GM18868 (cell line): Measurements from ENCODE around the gene ETFRF1.

ENCODE experiments used
- ATAC-seq: cut with Tn5 transposase; IDR thresholded peaks from one replicate; pipeline ENCODE4 v1.9.1; 2021; ENCODE audit warnings: mild to moderate bottlenecking, moderate library complexity; ENCODE audit not compliant: unreplicated experiment

The ETFRF1 gene

GRCh38 chr12:25208554-25208953 is 13.5 kb downstream of the ETFRF1 start:
- ATAC-seq: no peak

GRCh38 chr12:25213338-25213737 is 18.3 kb downstream of the ETFRF1 start:
- no peak for ATAC-seq

GRCh38 chr12:25236190-25236589 is 41.2 kb downstream of the ETFRF1 start:
- ATAC-seq: no peak

- ATAC-seq: no peak
Observed at GRCh38 chr12:25236626-25237025, 41.6 kb downstream of the ETFRF1 start.

- peak; percentile 72 for ATAC-seq
Observed at GRCh38 chr12:25241167-25242020, 46.4 kb downstream of the ETFRF1 start.

GRCh38 chr12:25242981-25243679 is 48.1 kb downstream of the ETFRF1 start:
- no peak for ATAC-seq

GRCh38 chr12:25243680-25243990 is 48.6 kb downstream of the ETFRF1 start:
- no peak for ATAC-seq

GRCh38 chr12:25245491-25245890 is 50.5 kb downstream of the ETFRF1 start:
- no peak for ATAC-seq

- no peak for ATAC-seq
Observed at GRCh38 chr12:25248137-25248536, 53.1 kb downstream of the ETFRF1 start.

GRCh38 chr12:25248732-25249131 is 53.7 kb downstream of the ETFRF1 start:
- no peak for ATAC-seq

GRCh38 chr12:25249931-25250738 is 55.1 kb downstream of the ETFRF1 start:
- peak; percentile 39 for ATAC-seq

- ATAC-seq: peak; percentile 77
Observed at GRCh38 chr12:25250744-25251730, 56.0 kb downstream of the ETFRF1 start, which contains the start of gene KRAS. KRAS (minus strand) TSS chr12:25250929.

GRCh38 chr12:25251769-25252168 is 56.7 kb downstream of the ETFRF1 start:
- ATAC-seq: no peak

- no peak for ATAC-seq
Observed at GRCh38 chr12:25252946-25253345, 57.9 kb downstream of the ETFRF1 start.

- ATAC-seq: peak; percentile 20
Observed at GRCh38 chr12:25253371-25254068, 58.5 kb downstream of the ETFRF1 start.

GRCh38 chr12:25254271-25254880 is 59.3 kb downstream of the ETFRF1 start:
- no peak for ATAC-seq
